NCI-H2171 (cell line): ENCODE data around the gene ASCC2.
"Not testable (repeated sequence)": the region's sequence is repeated elsewhere in the genome, so short reads cannot be mapped to it uniquely, and the experiment has no call there.

Experiments used
- DNase-seq: peaks from one replicate; lab custom pipeline; 2025; lab: John Stamatoyannopoulos, UW

Gene ASCC2

DNA sequence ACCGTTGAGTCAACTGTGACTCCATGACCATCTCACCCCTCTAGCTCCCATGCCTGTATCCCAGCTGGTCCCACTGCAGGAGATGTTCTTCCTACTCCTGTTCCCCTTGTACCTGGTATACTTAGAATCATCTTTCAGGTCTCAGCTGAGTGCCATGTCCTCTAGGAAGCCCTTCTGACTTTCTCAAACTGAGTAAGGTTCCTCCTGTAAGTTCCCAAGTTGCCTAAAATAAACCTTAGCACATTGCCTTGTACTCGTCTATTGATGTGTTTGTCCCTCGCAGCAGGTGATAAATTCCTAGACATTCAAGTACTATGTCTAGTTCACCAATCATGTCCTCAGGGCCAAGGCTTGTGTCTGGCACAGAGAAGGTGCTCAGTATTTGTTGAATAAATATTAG lies 18.4 kb upstream of the ASCC2 start:
- no peak for DNase-seq

DNA sequence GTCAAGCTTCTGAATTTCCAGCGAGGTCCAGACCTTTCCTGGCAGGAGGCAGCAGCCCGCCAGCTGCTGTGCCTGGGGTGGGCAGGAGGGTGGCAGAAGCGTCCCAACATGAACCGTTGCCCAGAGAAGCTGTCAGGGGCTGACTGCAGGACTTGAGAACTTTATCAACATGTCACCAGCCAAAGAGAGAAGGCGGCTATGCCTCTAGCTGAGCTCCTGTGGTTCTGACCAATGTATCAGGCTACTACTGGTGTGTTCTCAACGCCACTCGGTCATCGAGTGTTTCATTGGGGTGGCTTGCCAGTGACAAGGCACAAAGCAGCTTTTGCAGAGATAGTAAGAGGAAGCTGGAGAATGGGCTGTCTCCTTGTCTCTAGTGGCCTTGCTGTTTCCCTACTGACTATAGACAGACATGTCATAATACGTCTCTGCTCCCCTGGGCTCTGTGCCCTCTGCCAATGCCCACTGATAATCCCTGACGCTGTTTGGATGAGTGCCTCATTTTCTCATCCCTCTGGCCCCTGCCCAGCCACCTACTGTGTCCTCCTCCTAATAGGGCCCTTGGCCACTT lies 17.6 kb upstream of the ASCC2 start:
- DNase-seq = no peak

DNA sequence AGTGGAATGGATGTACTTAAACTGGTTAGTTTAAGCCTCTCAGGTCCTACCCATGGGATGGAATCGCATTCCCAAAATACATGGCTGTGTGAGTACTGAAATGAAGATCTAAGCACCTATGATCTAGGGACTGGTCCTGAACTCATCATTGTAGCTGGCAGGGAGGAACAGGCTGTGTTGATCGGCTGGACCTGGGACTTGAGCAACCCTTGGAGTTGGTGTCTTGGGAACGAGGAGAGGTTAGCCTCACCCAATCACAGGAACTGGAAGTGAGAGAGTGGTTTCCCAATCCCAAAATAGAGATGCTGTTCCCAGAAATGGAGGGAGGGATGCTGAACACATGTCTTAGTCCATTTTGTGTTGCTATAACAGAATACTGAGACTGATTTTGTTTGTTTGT lies 16.4 kb upstream of the ASCC2 start:
- DNase-seq = no peak

DNA sequence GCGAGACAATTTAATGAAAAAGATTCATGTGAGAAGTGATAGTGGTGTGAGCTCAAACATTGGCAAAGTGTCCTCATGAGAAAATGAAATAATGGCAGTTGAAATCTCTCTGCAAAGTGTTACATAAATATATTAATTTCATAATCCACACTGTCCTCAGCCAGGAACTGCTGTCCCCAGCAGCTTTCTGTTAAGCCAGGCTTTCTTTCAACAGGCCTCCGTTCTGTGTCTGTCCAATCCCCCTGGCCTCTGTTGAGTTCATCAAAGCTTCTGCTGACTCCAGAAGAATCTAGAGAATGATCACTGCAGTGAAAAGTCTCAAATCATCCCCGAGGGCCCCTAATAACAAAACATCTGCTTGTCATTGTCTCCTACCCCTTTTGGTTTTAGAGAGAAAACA lies 10.0 kb upstream of the ASCC2 start:
- no peak for DNase-seq

DNA sequence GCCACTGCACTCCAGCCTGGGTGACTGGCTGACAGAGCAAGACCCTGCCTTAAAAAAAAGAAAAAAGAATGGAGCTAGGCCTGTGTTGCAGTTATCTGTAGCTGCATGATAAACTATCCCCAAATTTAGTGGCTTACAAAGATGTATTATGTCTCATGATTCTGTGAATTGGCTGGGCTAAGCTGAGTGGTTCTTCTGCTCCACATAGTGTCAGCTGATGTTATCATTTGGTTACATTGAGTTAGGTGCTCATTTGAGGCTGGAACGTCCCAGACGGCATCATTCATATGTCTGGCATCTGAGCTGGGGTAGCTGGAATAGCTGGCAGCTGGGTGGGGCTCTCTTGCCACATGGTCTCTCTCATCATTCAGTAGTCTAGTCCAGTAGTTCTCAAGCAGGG lies 8.2 kb upstream of the ASCC2 start:
- no peak for DNase-seq

DNA sequence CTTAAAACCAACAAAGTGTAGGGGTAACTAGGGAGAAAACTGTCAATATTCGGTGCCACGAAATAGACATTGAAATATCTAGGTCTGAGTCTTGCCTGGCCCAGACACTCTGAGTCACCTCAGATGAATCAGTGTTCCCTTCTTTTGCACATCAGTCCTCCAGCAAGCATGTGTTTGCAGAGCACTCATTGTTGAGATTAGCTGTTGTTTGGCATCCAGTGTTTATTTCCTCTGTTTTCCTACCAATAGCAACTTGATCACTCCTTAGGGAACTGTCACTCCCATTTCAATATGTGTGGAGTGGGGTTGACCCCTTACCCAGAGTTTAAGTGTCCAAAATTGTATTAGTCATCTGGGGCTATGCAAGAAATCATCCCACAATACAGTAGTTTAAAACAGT lies 4.7 kb upstream of the ASCC2 start:
- no peak for DNase-seq

DNA sequence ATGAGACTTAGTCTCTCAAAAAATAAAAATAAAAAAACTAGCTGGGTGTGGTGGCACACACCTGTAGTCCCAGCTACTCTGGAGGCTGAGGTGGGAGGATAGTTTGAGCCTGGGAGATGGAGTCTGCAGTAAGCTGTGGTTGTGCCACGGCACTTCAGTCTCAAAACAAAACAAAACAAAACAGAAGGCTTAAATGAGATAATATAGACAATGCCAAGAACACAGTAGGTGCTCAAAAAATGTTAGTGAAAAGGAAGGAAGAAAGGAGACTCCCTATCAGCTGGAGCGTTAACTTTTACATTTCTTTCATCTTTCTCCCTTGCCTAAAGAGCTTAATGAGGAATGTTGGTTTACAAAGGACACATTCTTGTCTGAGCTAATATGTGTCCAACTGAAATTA lies 4.1 kb upstream of the ASCC2 start:
- no peak for DNase-seq

DNA sequence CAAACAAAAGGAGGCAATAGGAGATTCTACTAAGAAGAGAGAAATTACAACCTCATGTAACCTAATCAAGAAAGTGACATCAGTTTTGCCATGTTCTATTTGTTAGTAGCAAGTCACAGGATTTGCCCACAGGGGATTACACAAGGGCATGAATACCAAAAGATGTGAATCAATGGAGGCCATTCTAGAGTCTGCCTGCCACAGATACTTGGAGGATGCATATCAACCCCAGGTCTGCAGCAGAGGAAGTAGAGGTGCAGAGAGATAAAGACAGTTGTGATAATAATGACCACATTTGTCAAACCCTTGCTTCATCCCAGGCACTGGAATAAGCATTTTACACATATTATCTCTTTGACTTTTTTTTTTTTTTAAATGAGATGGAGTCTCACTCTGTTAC lies 2.4 kb upstream of the ASCC2 start:
- DNase-seq = no peak

DNA sequence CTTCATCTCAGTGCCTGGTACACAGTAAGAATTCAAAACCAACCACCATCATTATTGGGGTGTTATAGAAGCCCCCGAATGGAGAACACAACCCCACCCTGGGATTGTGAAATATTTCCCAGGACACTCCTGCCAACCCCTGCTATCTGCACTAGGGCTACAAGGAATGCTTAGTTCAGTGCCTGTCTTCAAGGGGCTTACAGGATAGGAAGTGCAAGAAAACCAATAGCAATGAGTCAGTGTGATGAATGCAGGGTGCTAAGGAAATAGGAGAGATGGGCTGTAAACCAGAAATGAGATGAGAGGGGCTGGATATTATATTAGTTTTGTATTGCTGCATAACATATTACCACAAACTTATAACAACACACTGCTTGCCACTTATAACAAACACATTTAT lies 965 bp upstream of the ASCC2 start:
- no peak for DNase-seq

DNA sequence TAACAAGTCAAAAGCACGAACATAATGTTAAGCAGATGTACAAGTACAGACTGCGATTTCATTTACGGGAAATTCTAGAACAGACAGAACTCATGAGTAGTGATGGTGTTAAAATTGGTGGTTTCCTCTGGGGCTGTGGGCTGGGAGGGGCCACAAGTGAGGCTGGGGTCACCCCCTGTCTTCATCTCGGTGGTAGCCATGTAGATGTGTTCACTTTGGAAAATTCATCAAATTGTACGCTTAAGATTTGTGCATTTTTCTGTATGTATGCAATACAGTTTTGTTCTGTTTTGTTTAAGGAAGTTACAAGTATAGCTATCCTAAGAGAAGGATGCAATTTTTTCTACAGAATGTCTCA lies 504 bp upstream of the ASCC2 start:
- DNase-seq = no peak

DNA sequence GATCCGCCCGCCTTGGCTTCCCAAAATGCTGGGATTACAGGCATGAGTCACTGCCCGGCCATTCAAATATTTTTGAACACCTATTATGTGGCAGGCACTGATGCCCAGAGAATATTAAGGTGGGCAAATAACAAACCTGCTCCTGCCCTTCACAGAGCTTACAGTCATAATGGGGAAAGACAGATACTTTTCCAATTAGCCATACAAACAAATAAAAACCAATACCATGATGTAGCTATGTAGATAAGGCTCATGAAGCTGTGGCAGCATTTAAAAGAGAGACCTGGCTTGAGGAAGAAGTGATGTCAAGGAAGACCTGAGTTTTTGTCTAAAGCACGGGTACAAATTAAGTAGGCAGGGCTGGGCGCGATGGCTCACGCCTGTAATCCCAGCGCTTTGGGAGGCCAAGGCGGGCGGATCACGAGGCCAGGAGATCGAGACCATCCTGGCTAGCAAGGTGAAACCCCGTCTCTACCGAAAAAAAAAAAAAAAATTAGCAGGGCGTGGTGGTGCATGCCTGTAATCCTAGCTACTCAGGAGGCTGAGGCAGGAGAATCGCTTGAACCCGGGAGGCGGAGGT lies 1.2 kb downstream of the ASCC2 start:
- DNase-seq = not testable (repeated sequence)

DNA sequence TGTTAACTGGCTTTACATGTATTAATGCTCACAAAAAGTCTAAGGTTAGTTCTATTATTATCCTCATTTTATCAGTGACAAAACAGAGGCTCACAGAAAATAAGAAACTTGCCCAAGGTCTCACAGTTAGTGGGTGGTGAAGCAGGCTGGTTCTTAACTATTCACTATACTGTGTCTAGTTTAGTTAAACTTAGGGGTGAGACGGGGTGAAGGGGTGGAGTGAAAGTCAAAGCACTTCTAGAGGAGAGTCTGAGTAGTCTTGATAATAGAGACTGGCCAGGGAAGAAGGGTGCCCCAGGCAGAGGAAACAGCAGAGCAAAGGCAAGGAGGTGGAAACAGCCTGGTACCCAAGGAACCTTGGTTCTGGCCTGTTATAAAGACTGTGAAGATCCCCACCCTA lies 4.0 kb downstream of the ASCC2 start:
- DNase-seq = no peak

DNA sequence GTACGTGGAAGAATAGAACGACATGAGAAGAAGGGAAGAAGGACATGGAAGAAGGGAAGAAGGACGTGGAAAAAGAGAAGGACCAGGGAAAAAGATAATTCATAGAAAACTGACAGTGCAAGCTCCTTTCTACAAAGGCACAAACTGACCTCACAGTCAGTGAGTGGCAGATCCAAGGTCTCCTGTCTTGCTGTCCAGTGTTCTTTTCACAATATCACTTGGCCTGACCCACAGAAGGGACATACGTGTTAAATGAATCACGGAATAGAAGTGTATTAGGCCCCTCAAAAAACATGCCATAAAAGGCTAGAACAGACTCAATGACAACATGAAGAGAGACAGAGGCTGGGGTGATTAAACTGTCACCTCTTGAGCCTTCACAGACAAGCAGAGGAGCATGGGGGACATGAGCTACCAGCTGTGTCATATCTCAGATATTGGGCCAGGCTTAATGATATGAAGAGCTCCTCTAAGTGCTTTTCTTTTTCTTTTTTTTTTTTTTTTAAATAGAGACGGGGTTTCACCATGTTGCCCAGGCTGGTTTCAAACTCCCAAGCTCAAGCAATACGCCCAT lies 4.6 kb downstream of the ASCC2 start:
- no peak for DNase-seq

DNA sequence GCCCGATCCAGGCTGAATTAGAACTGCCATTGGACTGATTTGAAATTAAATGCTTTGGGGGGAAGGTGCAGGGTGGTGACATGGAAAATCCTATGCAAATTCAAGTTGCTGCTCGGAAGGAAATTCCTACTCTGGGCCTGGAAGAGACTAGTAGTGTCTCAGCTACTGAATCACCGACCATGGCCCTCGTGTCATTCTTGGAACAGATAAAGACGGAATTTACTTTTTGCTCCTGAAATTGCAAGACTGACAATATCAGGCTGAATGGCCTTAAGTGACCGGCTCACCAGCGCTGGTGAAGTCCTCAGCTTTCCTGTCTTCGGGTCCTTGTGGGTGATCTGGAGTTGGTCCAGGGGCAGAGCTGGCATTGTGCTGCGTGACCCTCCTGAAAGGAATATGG lies 6.1 kb downstream of the ASCC2 start:
- no peak for DNase-seq

DNA sequence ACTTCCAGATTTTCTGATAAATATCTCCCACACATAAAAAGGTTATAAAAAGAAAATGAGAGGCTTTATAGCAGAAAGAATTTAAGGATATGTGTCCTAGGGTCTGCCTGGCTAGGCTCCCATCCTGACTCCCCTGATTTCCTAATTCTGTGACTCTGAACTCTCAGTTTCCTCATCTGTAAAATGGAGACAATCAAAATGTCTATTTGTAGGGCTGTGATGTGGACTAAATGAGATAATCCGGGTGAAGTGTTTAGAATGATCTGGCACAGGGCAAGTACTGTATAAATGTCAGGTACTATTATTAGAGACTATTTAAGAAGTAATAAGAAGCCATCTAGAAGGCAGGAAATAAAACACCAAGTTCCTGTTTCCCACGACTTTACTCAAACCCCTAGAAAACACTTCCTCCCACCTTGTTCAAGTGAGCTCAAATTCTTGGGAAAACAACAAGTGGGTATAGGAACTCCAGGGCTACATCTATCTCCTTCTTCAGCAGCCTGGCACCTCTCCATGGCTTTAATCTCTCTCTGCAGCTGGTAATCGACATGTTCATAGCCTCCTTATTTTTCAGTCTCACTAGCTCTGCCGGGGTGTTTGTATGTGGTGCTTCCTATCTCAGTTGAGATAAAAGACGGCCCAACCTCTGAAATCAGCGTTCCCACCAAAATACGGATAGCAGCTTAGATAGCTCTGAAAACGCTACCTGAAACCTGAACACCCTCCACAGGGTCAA lies 6.7 kb downstream of the ASCC2 start:
- no peak for DNase-seq

DNA sequence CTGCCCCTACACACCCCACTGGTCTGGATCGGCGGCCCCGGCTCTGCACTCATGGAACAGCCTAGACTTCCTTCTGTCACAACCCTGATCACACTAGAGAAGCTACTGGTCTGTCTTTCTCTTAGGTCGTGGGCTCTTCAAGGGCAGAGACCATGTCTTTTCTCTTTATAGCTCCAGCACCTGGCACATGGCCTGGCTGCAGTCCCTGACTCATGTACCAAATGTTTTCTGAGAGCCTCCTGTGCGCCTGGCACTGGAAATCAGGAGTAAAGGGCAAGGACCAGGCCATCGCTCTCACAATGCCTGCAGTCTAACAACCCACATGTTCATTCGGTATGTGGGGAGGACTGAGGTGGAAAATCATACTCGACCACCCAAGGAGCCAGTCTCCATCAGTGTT lies 7.5 kb downstream of the ASCC2 start:
- DNase-seq = no peak

DNA sequence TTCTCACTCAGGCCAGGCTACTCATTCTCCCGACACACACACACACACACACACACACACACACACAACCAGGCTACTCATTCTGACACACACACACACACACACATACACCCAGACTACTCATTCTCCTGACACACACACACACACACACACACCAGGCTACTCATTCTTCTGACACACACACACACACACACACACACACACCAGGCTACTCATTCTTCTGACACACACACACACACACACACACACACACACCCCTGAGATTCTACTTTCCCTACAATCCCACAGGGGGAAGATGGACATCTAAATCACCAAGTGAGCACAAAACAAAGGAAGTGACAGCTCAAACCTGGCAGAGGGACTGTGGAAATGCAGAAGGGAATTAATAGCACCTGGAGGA lies 10.3 kb downstream of the ASCC2 start:
- DNase-seq = not testable (repeated sequence)

DNA sequence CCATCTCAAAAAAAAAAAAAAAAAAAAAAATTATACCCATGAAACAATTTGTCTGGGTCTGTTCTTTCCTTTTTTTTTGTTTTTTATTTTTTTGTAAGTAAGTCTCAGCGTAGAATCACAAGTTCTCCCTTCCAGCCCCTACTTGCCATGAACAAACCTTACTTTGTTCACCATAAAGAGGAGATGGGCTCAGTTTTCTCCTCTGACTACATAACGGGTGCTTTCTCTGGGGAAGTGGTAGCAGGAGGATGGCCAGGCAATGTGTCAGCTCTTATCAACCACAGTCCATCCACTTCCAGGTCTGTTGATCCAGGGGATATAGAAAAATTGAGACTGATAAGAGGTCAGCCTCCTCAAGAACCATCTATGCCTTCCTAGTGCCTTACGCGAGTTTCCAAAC lies 11.0 kb downstream of the ASCC2 start:
- DNase-seq = no peak

DNA sequence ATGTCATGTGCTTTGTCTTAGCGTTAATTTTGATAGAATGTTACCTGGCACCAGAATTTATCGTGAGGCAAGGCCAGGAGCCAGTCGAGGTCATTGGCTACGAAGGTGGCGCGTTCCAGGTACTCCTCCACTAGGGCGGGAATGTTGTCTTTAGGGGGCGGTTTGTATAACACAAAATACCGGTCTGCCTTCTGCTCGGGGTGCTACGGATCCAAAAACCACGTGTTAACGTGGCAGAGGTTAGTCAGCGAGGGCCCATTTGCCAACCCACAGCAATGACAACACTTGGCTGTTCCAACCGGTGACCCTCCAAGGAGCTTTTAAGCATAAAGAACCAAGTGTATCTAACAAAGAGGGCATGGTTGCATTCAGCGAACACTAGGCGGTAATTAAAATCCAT lies 12.5 kb downstream of the ASCC2 start:
- DNase-seq = no peak

DNA sequence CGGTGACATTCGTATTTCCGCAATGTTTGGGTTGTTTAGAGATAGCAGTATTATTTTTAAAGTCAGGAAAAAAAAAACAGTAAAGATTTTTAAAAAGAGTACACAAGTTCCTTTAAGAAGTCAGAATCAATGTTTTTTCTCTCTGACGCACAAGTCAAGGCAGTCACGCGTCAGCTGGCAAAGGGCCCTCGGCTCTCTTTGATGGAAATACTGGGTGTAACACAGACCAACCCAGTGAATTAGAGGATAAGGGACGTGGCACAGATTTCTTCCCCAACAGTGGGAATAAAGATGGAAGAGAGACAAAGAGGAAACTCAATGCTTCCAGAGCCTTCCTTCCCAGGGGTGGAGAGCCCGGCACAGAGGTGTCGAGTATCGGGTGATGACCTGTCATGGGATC lies 13.4 kb downstream of the ASCC2 start:
- no peak for DNase-seq

DNA sequence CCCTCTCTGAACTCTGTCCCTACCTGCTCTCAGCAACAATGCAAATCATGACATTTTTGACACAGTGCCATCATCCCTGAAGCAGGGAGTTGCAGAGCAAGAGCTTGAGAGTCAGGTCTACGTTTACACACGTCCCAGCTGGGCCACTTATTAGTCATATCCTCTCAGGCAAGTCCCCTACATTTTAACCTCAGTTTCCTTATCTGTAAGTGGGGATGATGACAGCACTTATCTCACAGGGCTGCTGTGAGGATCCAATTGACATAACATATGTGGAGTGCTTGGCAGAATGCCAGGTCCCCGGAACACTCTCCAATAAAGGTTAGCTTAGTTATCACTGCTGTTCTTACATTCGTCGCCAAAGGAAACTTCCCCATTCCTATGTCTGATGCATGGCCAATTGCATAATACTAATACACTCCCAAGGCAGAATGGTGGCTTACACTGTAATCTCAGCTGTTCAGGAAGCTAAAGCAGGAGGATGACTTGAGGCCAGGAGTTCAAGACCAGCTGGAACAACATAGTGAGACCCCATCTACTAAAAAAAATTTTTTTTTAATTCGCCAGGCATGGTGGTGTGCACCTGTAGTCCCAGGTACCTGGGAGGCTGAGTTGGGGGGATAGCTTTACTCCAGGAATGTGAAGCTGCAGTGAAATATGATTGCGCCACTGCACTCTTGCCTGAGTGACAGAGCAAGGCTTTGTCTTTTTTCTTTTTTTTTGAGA lies 16.6 kb downstream of the ASCC2 start:
- peak; percentile 72 for DNase-seq

DNA sequence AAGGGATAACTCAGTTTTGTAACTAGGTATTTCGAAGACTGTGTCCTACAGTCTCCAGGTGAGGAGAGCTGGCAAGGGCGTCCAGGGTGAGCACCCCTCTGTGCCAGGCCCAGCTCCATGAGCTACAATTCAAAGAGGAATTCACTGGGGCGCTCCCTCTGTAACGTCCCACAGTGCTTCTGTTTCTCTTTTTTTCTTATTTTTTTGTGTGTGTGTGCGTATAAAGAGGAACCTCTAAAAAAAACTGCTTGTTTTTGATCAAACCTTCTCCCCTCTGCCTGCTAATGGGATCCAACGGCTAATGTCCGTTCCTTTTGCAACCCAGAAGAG lies 17.1 kb downstream of the ASCC2 start:
- DNase-seq = no peak

DNA sequence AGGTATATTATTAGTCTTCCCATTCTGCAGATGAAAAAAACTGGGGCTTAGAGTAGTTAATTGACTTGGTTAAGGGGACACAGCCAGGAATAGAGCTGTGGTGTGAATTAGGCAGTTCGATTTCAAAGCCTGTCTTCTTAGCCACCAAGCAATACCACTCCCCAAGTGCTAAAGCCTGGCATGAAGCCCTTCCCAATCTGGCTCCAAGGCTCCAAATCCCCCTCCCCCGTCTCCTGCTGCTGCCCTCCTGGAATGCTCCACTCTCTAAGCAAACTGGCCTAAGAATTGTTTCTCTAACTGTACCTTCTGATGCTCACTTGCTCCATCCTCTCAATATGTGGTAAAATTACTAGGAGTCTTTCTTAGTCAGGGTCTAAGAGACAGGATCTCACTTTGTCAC lies 18.6 kb downstream of the ASCC2 start:
- DNase-seq = no peak
